IMR-90 (cell line): ENCODE measurements around the gene FAM24B. TPM values are rescaled to one million over a fixed set of nuclear protein-coding genes. Genes with fewer than 3 reads are reported as not detected.

Source experiments
- ATAC-seq: fragments of 200-7000 bp; cut with Tn5 transposase; 2 replicates; pipeline ENCODE4 v1.9.1; 2020; ENCODE audit warnings: low read depth, mild to moderate bottlenecking, moderate library complexity
- BruUV-seq: library from RNA; stranded (reverse); fragments of 400-500 nt; replicated peaks from 2 replicates; lab custom pipeline; 2021; lab: Mats Ljungman, UMichigan
- CTCF ChIA-PET: fragments of 300-600 bp; formaldehyde crosslinking; extraction: SDS; loops from one replicate; lab custom pipeline; 2021; ENCODE audit warnings: antibody characterized with exemption; lab: Yijun Ruan, JAX
- POLR2A ChIA-PET: fragments of 300-600 bp; sonication (Branson Sonifier 250); formaldehyde crosslinking; loops from one replicate; lab custom pipeline; 2022; ENCODE audit warnings: antibody characterized with exemption; ENCODE audit not compliant: unreplicated experiment; lab: Charles Lee
- DNase-seq: peaks from one replicate; pipeline ENCODE4 v3.0.0; 2013
- H2AFZ ChIP-seq: replicated peaks from 2 replicates; pipeline ENCODE3; 2013; ENCODE audit warnings: low read length, mild to moderate bottlenecking; ENCODE audit not compliant: poor library complexity
- H2AK5ac ChIP-seq: 2 replicates; pipeline ENCODE4 v1.6.1; 2013; ENCODE audit warnings: low read depth, low read length, inconsistent platforms
- H2AK9ac ChIP-seq: replicated peaks from 2 replicates; pipeline ENCODE3; 2013; ENCODE audit warnings: mild to moderate bottlenecking, low read depth, low read length, moderate library complexity; ENCODE audit not compliant: poor library complexity
- H2BK120ac ChIP-seq: 2 replicates; pipeline ENCODE4 v1.6.1; 2013; ENCODE audit warnings: low read depth, low read length, inconsistent platforms
- H2BK15ac ChIP-seq: 3 replicates; pipeline ENCODE4 v1.6.1; 2013; ENCODE audit warnings: low read depth, low read length, inconsistent platforms
- H2BK20ac ChIP-seq: 2 replicates; pipeline ENCODE4 v1.6.1; 2013; ENCODE audit warnings: low read depth, mild to moderate bottlenecking, inconsistent platforms, low read length, moderate library complexity
- H2BK5ac ChIP-seq: 2 replicates; pipeline ENCODE4 v1.6.1; 2013; ENCODE audit warnings: mild to moderate bottlenecking, low read depth, low read length, inconsistent platforms; ENCODE audit not compliant: poor library complexity, severe bottlenecking
- H3K14ac ChIP-seq: replicated peaks from 2 replicates; pipeline ENCODE4 v1.6.1; 2013; ENCODE audit warnings: low read depth, low read length, inconsistent platforms
- H3K18ac ChIP-seq: 2 replicates; pipeline ENCODE4 v1.6.1; 2013; ENCODE audit warnings: low read depth, low read length, control low read depth
- H3K23ac ChIP-seq: 2 replicates; pipeline ENCODE4 v1.6.1; 2013; ENCODE audit warnings: low read depth, low read length, inconsistent platforms
- H3K27ac ChIP-seq: 2 replicates; pipeline ENCODE4 v1.5.1; 2013; ENCODE audit warnings: mild to moderate bottlenecking, control low read depth, low read length; ENCODE audit not compliant: insufficient read depth
- H3K27me3 ChIP-seq: 2 replicates; pipeline ENCODE4 v1.6.1; 2013; ENCODE audit warnings: low read length; ENCODE audit not compliant: control insufficient read depth, insufficient read depth
- H3K36me3 ChIP-seq: 2 replicates; pipeline ENCODE4 v1.6.1; 2013; ENCODE audit warnings: low read length, mixed read lengths; ENCODE audit not compliant: control insufficient read depth, insufficient read depth
- H3K4ac ChIP-seq: 2 replicates; pipeline ENCODE4 v1.6.1; 2013; ENCODE audit warnings: low read depth, low read length, inconsistent platforms
- H3K4me1 ChIP-seq: 2 replicates; pipeline ENCODE4 v1.6.1; 2013; ENCODE audit warnings: low read length, mixed read lengths; ENCODE audit not compliant: control insufficient read depth, insufficient read depth
- H3K4me2 ChIP-seq: 2 replicates; pipeline ENCODE4 v1.6.1; 2013; ENCODE audit warnings: low read depth, mild to moderate bottlenecking, control low read depth, low read length, moderate library complexity
- H3K4me3 ChIP-seq: 2 replicates; pipeline ENCODE4 v1.5.1; 2013; ENCODE audit warnings: low read depth, mild to moderate bottlenecking, control low read depth, low read length, moderate library complexity; ENCODE audit not compliant: insufficient read depth
- H3K56ac ChIP-seq: 2 replicates; pipeline ENCODE4 v1.6.1; 2013; ENCODE audit warnings: low read length, inconsistent platforms; ENCODE audit not compliant: insufficient read depth; ENCODE audit errors: extremely low read depth
- H3K79me1 ChIP-seq, 2 experiments: 2 replicates each; pipeline ENCODE4 v1.6.1; 2013; ENCODE audit warnings: low read length in 2 of 2, inconsistent platforms in 1 of 2, low read depth in 1 of 2
- H3K9ac ChIP-seq: 2 replicates; pipeline ENCODE4 v1.6.1; 2013; ENCODE audit warnings: low read depth, low read length, control low read depth
- H3K9me1 ChIP-seq: 2 replicates; pipeline ENCODE4 v1.6.1; 2013; ENCODE audit warnings: low read length, inconsistent platforms; ENCODE audit not compliant: insufficient read depth
- H3K9me3 ChIP-seq: 2 replicates; pipeline ENCODE4 v1.6.1; 2013; ENCODE audit warnings: low read length; ENCODE audit not compliant: control insufficient read depth, insufficient read depth
- H4K20me1 ChIP-seq: 2 replicates; pipeline ENCODE4 v1.6.1; 2013; ENCODE audit warnings: low read length, inconsistent platforms; ENCODE audit not compliant: insufficient read depth
- H4K5ac ChIP-seq: 2 replicates; pipeline ENCODE4 v1.6.1; 2013; ENCODE audit warnings: mild to moderate bottlenecking, low read depth, low read length, control low read depth
- H4K8ac ChIP-seq, 2 experiments: 2 replicates each; pipeline ENCODE4 v1.6.1; 2013; ENCODE audit warnings: low read depth in 2 of 2, low read length in 2 of 2, control low read depth in 1 of 2, inconsistent platforms in 1 of 2
- H4K91ac ChIP-seq: 2 replicates; pipeline ENCODE4 v1.6.1; 2013; ENCODE audit warnings: low read depth, low read length, inconsistent platforms; ENCODE audit not compliant: insufficient read depth
- RAD21 ChIP-seq: IDR thresholded peaks from 2 replicates; pipeline ENCODE4 v1.6.1; 2012; ENCODE audit warnings: low read length, improper control_type of control experiment
- WGBS, 2 experiments: methylation state at CpG; one replicate each; pipeline versions ENCODE4 v1.1.5 to v1.1.7; 2013; ENCODE audit warnings: missing lambda C conversion rate in 2 of 2; ENCODE audit not compliant: insufficient read length in 1 of 2; ENCODE audit errors: extremely low coverage in 2 of 2; 5-methylcytosine and 5-hydroxymethylcytosine counted together
- dilution Hi-C: fragments of 300-500 bp; cut with HindIII; formaldehyde crosslinking; loops from one replicate; pipeline ENCODE4 v1.14.3; 2018; ENCODE audit warnings: low sequenced_read_pairs; ENCODE audit not compliant: unreplicated experiment
- in situ Hi-C: fragments of 300-500 bp; cut with MboI; formaldehyde crosslinking; loops from 3 replicates; pipeline ENCODE4 v1.14.3; 2019; ENCODE audit warnings: low sequenced_read_pairs, inconsistent platforms, mixed read lengths
- intact Hi-C: fragments of 100-400 bp; cut with micrococcal nuclease; formaldehyde crosslinking; loops from 2 replicates; pipeline ENCODE4 v1.10.0; 2022
- polyA plus RNA-seq, 3 experiments: library from polyadenylated mRNA; depleted of rRNA; stranded (reverse); fragments of >200 nt; gene quantifications; 2 replicates each; pipeline ENCODE4 v1.2.3, GENCODE V29; 2012; ENCODE audit warnings: low replicate concordance in 1 of 3
- total RNA-seq: library from RNA; depleted of rRNA; stranded (reverse); fragments of >200 nt; gene quantifications from 2 replicates; pipeline ENCODE4 v1.2.3, GENCODE V29; 2012

Gene FAM24B
- total and polyA plus RNA-seq, 2 of the 4 experiments (the other 2 are of a cell fraction), result 1.6 to 4.3 TPM

- Histone ChIP-seq H3K4me1 (no peaks in the 10 kb centered on the region), H2AFZ (peak overlapping the region; percentile 19), H3K79me1 (no peaks in the 10 kb centered on the region), H3K27me3 (no peaks in the 10 kb centered on the region; the same call in 1 of the 2 replicates), H3K18ac (no peak overlapping the region), H4K8ac (no peak overlapping the region), H3K23ac (no peak overlapping the region), H2AK5ac (no peak overlapping the region), H4K5ac (no peak overlapping the region), H2BK5ac (no peak overlapping the region), H3K36me3 (no peaks in the 10 kb centered on the region), H2BK20ac (no peak overlapping the region), H3K9me3 (no peaks in the 10 kb centered on the region), H2BK15ac (no peak overlapping the region), H2AK9ac (no peak overlapping the region), H3K9me1 (no peaks in the 10 kb centered on the region), H3K4me3 (no peak overlapping the region), H2BK120ac (no peak overlapping the region), H3K4me2 (no peak overlapping the region), H3K4ac (no peak overlapping the region), H3K27ac (no peak overlapping the region), H3K9ac (no peak overlapping the region), H4K91ac (no peak overlapping the region), H3K56ac (no peak overlapping the region), H4K20me1 (no peaks in the 10 kb centered on the region), H3K14ac (no peak overlapping the region)
- ChIA-PET POLR2A (no interaction called here), CTCF (no interaction called here)
- in situ Hi-C loops (no loop called here), dilution Hi-C loops (no loop called here), intact Hi-C loops (no loop called here)
- ATAC-seq, result no peak
- no TSS peak for BruUV-seq
- no peak for DNase-seq
- TF ChIP-seq RAD21, result no peak
- 67% methylated on average over 2 of the region's 4 CpGs; no CpG with 5 or more reads in 1 of the 2 experiments for WGBS, 2 experiments
Observed at GRCh38 chr10:122812751-122813150, 66.6 kb downstream of the FAM24B start.
